22Rv1 (cell line): ENCODE measurements around the gene TRAIP.
"Not testable (repeated sequence)": the region's sequence is repeated elsewhere in the genome, so short reads cannot be mapped to it uniquely, and the experiment has no call there.

Source experiments
- H3K27ac ChIP-seq: fragments of 450-650 bp; 2 replicates; pipeline ENCODE4 v1.5.1; 2017
- ZFX ChIP-seq: fragments of 450-650 bp; IDR thresholded peaks from 2 replicates; pipeline ENCODE4 v1.6.1; 2017; ENCODE audit warnings: antibody characterized with exemption, borderline replicate concordance
- TF ChIP-seq, protein P1 (sequence below): fragments of 450-650 bp; IDR thresholded peaks from 2 replicates; pipeline ENCODE4 v1.5.1; 2017; ENCODE audit warnings: mild to moderate bottlenecking

The TRAIP gene

DNA sequence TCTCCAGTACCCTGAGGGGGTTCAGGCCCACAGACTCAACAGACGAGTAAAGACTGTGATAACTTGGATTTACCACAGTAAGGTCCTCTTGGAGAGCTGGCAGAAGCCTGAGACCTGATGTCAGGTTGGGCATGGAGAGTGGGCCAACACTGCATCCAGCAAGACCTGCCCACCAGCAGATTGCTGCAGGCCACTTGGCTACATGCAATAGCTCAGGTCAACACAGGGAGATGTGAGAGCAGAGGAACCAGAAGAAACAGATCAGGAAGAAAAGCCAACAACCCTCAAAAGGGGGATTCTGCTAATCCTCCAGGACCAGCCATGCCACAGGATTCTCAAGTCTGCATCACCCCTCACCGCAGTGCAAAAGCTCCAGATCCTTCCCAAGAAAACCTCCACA, 68.3 kb downstream of the TRAIP start:
- no peak for TF ChIP-seq ZFX
- TF ChIP-seq, protein P1, sequence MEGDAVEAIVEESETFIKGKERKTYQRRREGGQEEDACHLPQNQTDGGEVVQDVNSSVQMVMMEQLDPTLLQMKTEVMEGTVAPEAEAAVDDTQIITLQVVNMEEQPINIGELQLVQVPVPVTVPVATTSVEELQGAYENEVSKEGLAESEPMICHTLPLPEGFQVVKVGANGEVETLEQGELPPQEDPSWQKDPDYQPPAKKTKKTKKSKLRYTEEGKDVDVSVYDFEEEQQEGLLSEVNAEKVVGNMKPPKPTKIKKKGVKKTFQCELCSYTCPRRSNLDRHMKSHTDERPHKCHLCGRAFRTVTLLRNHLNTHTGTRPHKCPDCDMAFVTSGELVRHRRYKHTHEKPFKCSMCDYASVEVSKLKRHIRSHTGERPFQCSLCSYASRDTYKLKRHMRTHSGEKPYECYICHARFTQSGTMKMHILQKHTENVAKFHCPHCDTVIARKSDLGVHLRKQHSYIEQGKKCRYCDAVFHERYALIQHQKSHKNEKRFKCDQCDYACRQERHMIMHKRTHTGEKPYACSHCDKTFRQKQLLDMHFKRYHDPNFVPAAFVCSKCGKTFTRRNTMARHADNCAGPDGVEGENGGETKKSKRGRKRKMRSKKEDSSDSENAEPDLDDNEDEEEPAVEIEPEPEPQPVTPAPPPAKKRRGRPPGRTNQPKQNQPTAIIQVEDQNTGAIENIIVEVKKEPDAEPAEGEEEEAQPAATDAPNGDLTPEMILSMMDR: no peak
- H3K27ac ChIP-seq: no peak overlapping the region

DNA sequence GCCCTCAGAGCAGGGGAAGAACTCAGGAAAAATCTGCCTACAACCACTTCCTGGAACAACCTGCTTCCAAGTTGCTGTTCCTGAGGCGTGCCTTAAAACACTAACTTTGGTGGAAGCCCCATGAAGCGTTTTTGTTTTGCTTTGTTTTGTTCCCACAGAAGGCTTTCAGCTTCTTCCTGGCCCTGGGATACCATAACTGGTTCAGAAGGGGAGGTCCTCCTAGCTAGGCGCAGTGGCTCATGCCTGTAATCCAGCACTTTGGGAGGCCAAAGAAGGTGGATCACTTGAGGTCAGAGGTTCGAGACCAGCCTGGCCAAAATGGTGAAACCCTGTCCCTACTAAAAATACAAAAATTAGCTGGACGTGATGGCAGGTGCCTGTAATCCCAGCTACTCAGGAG, 68.8 kb downstream of the TRAIP start:
- TF ChIP-seq, protein P1: no peak
- no peak for TF ChIP-seq ZFX

DNA sequence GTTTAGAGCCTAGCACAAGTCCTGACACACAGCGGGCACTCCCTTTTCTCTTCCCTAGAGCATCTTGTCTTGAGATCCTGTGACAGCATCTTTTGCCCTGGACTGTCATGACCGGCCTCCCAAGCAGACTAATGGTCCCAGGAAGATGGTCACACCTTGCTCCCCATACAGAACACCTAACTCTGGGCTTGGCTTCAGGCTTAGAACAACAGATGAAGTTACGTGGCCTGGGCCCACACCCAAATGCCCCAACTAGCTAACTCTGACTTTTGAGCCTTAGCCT, 69.2 kb downstream of the TRAIP start:
- no peak for TF ChIP-seq ZFX
- TF ChIP-seq, protein P1: no peak
- H3K27ac ChIP-seq: peak overlapping the region; percentile 71

More for the DNA sequence above, 68.8 kb downstream of the TRAIP start:
- peak overlapping the region; percentile 71 for H3K27ac ChIP-seq

DNA sequence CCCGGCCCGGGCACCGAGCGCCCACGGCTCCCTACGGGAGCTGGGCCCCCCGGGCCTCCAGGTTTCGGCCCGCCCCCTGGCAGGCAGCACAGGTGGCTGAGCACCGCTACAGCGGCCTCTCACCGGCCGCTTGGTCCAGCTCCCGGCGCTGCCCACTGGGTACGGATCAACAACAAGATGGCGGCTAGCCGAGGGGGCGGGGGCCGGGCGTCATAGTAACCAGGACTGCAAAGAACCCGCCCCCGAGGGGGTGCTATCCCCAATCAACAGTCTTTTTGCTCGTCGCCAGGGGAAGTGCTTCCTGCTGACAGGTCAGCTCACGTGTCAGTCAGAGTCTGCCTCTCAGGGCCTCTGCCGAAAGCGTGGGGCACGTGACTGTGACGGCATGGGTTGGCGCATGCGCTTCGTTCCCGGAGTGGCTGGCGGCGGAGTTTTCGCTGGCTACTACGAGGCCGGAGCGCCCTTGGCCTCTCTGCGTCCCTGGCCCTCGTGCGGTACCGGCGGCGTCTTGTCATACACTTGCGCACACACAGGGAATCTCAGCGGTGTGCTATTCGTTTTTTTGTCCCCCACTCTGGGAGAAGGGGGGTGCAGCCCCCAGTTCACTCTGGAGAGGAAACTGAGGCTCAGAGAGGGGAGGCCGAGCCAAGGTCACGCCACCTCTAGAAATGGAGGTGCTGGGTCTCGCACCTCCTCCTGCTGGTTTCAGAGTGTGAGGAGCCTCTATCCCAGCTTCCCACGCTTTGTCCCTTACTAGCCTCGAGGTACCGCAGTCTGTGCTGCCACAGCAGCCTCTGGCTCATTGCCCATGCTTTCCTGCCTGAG, 69.8 kb downstream of the TRAIP start, which contains the start of gene IP6K1:
Gene IP6K1, minus strand, starts transcription at position 186 of the 825 bp plus-strand sequence. CDS start 38,502 bp downstream, outside the sequence.
- H3K27ac ChIP-seq: peak within 1 kb of the TSS; percentile 71
- TF ChIP-seq, protein P1: no peak
- TF ChIP-seq ZFX: no peak

DNA sequence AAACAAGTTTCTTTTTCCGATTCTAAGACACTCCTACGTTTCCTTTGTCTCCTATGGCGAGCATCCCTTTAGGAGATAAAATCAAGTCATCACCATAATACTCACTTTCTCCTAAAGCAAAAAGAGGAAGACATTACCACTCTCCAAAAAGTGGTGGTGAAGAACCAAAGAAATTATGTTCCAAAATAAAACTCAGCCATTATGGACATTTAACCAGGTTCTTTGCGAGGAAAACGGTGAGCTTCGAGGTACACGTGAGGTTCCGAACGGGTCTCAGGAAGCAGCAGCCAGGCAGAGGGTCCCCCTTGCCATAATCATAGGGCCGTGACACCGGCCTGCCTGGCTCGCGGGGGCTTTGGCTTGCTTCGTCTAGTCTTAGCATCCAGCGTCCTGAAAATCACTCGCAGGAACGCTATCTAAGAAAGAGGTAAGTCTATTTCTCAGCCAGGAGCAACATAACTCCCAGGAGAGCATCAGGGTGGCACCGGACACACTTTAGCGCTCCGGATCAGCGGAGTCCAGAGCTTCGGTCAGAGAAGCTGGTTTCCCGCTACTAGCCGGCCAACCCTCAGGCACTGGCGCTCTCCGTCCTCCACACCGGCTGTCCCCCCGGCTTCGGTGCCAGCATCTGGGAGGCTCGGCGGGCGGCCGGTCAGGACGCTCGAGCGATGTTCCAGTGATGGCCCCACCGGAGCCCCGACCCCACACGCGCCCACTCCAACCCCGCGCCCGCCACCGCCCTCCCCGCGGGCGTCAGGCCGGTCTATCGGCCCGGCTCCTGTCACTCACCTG, 70.6 kb downstream of the TRAIP start:
- peak overlapping the region; percentile 71 for H3K27ac ChIP-seq
- TF ChIP-seq, protein P1: no peak
- no peak for TF ChIP-seq ZFX

DNA sequence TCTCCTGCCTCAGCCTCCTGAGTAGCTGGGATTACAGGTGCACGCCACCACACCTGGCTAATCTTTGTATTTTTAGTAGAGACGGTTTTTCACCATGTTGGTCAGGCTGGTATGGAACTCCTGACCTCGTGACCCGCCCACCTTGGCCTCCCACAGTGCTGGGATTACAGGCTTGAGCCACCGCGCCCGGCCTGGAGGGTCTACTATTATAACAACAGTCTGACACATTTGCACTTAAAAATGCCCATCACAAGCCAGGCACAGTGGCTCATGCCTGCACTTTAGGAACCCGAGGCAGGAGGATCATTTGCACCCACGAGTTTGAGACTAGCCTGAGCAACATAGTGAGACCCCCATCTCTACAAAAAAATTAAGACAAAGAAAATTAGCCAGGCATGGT, 74.1 kb downstream of the TRAIP start:
- not testable (repeated sequence) for H3K27ac ChIP-seq

DNA sequence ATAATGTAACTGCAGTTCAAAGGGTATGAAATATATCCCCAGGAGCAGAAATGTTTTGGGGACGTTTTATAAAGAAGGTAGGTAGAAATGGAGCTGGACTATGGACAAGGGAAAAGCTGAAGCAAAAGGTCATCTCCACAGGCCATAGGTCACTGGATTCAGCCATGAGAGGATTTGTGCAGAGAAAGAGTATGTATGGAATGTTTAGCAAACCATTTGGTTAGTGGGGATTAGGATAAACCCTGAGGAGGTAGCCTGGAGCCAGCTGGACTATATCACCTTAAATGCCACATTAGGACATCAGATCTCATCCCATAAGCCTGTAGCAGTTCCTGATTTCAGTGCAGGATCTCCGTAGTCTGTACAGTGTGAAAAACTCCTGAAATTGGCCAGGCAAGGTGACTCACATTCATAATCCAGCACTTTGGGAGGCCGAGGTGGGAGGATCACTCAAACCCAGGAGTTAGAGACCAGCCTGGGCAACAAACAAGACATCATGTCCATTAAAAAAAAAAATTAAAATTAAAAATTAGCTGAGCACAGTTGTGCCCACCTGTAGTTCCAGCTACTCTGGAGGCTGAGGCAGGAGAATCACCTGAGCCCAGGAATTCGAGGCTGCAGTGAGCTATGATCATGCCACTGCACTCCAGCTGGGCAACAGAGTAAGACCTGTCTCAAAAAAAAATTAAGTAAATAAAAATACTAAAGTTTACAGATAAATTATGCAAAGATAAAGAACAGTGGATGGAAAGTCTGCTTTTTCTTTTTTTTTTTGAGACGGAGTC, 74.8 kb downstream of the TRAIP start:
- TF ChIP-seq, protein P1: no peak
- TF ChIP-seq ZFX: no peak
- no peak overlapping the region for H3K27ac ChIP-seq

DNA sequence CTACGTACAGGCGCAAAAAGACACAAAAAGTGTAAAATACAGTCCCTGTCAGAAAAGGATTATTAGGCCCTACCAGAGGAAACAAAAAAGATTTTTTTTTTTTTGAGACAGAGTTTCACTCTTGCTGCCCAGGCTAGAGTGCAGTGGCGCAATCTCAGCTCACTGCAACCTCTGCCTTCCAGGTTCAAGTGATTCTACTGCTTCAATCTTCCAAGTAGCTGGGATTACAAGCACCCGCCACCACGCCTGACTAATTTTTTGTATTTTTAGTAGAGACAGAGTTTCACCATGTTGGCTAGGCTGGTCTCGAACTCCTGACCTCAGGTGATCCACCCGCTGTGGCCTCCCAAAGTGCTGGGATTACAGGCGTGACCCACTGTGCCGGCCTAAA, 75.4 kb downstream of the TRAIP start:
- not testable (repeated sequence) for H3K27ac ChIP-seq
